Breast epithelium (tissue), 4 donors: ENCODE data around the gene SERTAD4. TPM values are rescaled to one million over a fixed set of nuclear protein-coding genes. Genes with fewer than 3 reads are reported as not detected.
A peak's percentile ranks its signal among the peaks of the same experiment; 100 is the strongest.

ENCODE experiments used
- DNase-seq, 2 donors: peaks; one replicate each; pipeline ENCODE4 v3.0.0-alpha.2; 2019; ENCODE audit warnings: low spot score in 2 of 2
- H3K27ac ChIP-seq, 2 donors: fragments of 200-600 bp; sonication (generic) in 1 of 2; one replicate each; pipeline ENCODE4 v1.5.1; 2016 to 2019; ENCODE audit warnings: mild to moderate bottlenecking in 1 of 2
- H3K27me3 ChIP-seq, 2 donors: fragments of 200-600 bp; sonication (generic) in 1 of 2; one replicate each; pipeline versions ENCODE4 v1.5.1 to v1.6.0; 2017 to 2019; ENCODE audit warnings: control low read depth in 1 of 2, mild to moderate bottlenecking in 1 of 2
- H3K36me3 ChIP-seq: fragments of 200-600 bp; one replicate; pipeline ENCODE4 v1.5.1; 2019
- H3K4me1 ChIP-seq, 2 donors: fragments of 200-600 bp; sonication (generic); one replicate each; pipeline ENCODE4 v1.5.1; 2016 to 2019; ENCODE audit warnings: control low read depth in 1 of 2
- H3K4me3 ChIP-seq, 3 donors: fragments of 200-600 bp; sonication (generic); 1 replicate in 2 of 3; 2 replicates in 1 of 3; pipeline ENCODE4 v1.5.1; 2016 to 2019; ENCODE audit warnings: mild to moderate bottlenecking in 3 of 3, moderate library complexity in 2 of 3
- H3K9me3 ChIP-seq, 2 donors: fragments of 200-600 bp; sonication (generic) in 1 of 2; one replicate each; pipeline ENCODE4 v1.5.1; 2016 to 2019; ENCODE audit warnings: control low read depth in 1 of 2
- CTCF ChIP-seq, 3 donors: fragments of 450-650 bp; IDR thresholded peaks; one replicate each; pipeline ENCODE4 v1.5.1; 2016 to 2017; ENCODE audit warnings: antibody characterized with exemption in 3 of 3, mild to moderate bottlenecking in 3 of 3, moderate library complexity in 3 of 3
- POLR2A ChIP-seq: fragments of 450-650 bp; IDR thresholded peaks from one replicate; pipeline ENCODE4 v1.6.1; 2016; ENCODE audit warnings: antibody characterized with exemption, mild to moderate bottlenecking, moderate library complexity
- POLR2AphosphoS5 ChIP-seq, 3 donors: sonication (generic); formaldehyde crosslinking; IDR thresholded peaks; one replicate each; pipeline ENCODE4 v1.6.1; 2017; ENCODE audit warnings: antibody characterized with exemption in 3 of 3
- intact Hi-C: fragments of 100-400 bp; cut with DNase I; formaldehyde crosslinking; loops from one replicate; pipeline ENCODE4 v1.15.1; 2023; ENCODE audit warnings: low total_unique reads
- total RNA-seq, 3 donors: library from RNA; depleted of rRNA; stranded (reverse); fragments of >200 nt; gene quantifications; one replicate each; pipeline ENCODE4 v1.1.0, GENCODE V29; 2016

SERTAD4 gene
- total RNA-seq, 3 donors from 2014 or later, result 0.80 to 47.9 (median 7.9) TPM

GRCh38 chr1:210223226-210223904 lies 9.2 kb upstream of the SERTAD4 start:
- no peak for TF ChIP-seq POLR2AphosphoS5 (IDR thresholded peaks at IDR 0.05)
- no peak for TF ChIP-seq POLR2A
- no peak for TF ChIP-seq CTCF (IDR thresholded peaks at IDR 0.05)

GRCh38 chr1:210228158-210228557 lies 4.4 kb upstream of the SERTAD4 start:
- Histone ChIP-seq H3K36me3 (no peaks in the 10 kb centered on the region), H3K4me1 (peaks cover 0 to 2% of the 10 kb centered on the region in 2 donors), H3K27ac (no peak overlapping the region), H3K4me3 (no peak overlapping the region), H3K27me3 (no peaks in the 10 kb centered on the region), H3K9me3 (no peaks in the 10 kb centered on the region)
- TF ChIP-seq POLR2A (no peak), CTCF (IDR thresholded peaks at IDR 0.05) (no peak), POLR2AphosphoS5 (IDR thresholded peaks at IDR 0.05) (no peak)
- intact Hi-C loops, result no loop called here
- DNase-seq, result no peak

More at GRCh38 chr1:210223226-210223904, 9.2 kb upstream of the SERTAD4 start:
- no peak overlapping the region for H3K4me3 ChIP-seq
- no peaks in the 10 kb centered on the region for H3K27me3 ChIP-seq
- no peak for DNase-seq
- no peaks in the 10 kb centered on the region for H3K36me3 ChIP-seq
- no peaks in the 10 kb centered on the region for H3K9me3 ChIP-seq
- H3K27ac ChIP-seq, result no peak overlapping the region
- H3K4me1 ChIP-seq, result no peaks in the 10 kb centered on the region
- intact Hi-C loops, result no loop called here

- Histone ChIP-seq H3K4me3 (no peak overlapping the region), H3K36me3 (no peaks in the 10 kb centered on the region), H3K4me1 (peaks cover 0 to 2% of the 10 kb centered on the region in 2 donors), H3K27me3 (no peaks in the 10 kb centered on the region), H3K27ac (no peak overlapping the region), H3K9me3 (no peaks in the 10 kb centered on the region)
- no peak for DNase-seq
- intact Hi-C loops, result no loop called here
- TF ChIP-seq POLR2AphosphoS5 (IDR thresholded peaks at IDR 0.05) (no peak), CTCF (IDR thresholded peaks at IDR 0.05) (no peak), POLR2A (no peak)
Measured at GRCh38 chr1:210230149-210230695, 2.4 kb upstream of the SERTAD4 start.

GRCh38 chr1:210231846-210232510 lies 618 bp upstream of the SERTAD4 start:
- Histone ChIP-seq H3K4me3 (peak overlapping the region; percentile 57 to 98 (median 87)), H3K27me3 (no peaks in the 10 kb centered on the region), H3K9me3 (no peaks in the 10 kb centered on the region), H3K4me1 (peaks cover 2 to 8% of the 10 kb centered on the region in 2 donors), H3K27ac (peak overlapping the region; percentile 96), H3K36me3 (no peaks in the 10 kb centered on the region)
- TF ChIP-seq POLR2AphosphoS5 (IDR thresholded peaks at IDR 0.05), result no peak
- no peak for TF ChIP-seq CTCF (IDR thresholded peaks at IDR 0.05)
- TF ChIP-seq POLR2A, result no peak
- peak in 1 of 2 donors; percentile 26 for DNase-seq
- intact Hi-C loops, result no loop called here

GRCh38 chr1:210233216-210233494 lies 559 bp downstream of the SERTAD4 start:
- intact Hi-C loops, result no loop called here
- peaks cover 2 to 8% of the 10 kb centered on the region in 2 donors for H3K4me1 ChIP-seq

More at GRCh38 chr1:210233216-210233494, 559 bp downstream of the SERTAD4 start:
- Histone ChIP-seq H3K4me3 (peak overlapping the region; percentile 57 to 98 (median 87)), H3K27me3 (no peaks in the 10 kb centered on the region), H3K27ac (peak overlapping the region; percentile 96), H3K9me3 (no peaks in the 10 kb centered on the region), H3K36me3 (no peaks in the 10 kb centered on the region)
- TF ChIP-seq CTCF (IDR thresholded peaks at IDR 0.05) (no peak), POLR2A (no peak), POLR2AphosphoS5 (IDR thresholded peaks at IDR 0.05) (no peak)
- DNase-seq, result no peak
